DND-41 (cell line): ENCODE data around the gene KLK14.

ENCODE experiments used
- EZH2 ChIP-seq: IDR thresholded peaks from 3 replicates; pipeline ENCODE4 v1.6.1; 2012; ENCODE audit warnings: borderline replicate concordance, low read depth, mild to moderate bottlenecking, moderate library complexity, low read length, inconsistent platforms; ENCODE audit not compliant: severe bottlenecking
- TF ChIP-seq, protein P1 (sequence below): IDR thresholded peaks from 2 replicates; pipeline ENCODE4 v1.5.1; 2012; ENCODE audit warnings: borderline replicate concordance, low read length, moderate library complexity, mild to moderate bottlenecking; ENCODE audit not compliant: poor library complexity, severe bottlenecking; ENCODE audit errors: extremely low read depth

DNA sequence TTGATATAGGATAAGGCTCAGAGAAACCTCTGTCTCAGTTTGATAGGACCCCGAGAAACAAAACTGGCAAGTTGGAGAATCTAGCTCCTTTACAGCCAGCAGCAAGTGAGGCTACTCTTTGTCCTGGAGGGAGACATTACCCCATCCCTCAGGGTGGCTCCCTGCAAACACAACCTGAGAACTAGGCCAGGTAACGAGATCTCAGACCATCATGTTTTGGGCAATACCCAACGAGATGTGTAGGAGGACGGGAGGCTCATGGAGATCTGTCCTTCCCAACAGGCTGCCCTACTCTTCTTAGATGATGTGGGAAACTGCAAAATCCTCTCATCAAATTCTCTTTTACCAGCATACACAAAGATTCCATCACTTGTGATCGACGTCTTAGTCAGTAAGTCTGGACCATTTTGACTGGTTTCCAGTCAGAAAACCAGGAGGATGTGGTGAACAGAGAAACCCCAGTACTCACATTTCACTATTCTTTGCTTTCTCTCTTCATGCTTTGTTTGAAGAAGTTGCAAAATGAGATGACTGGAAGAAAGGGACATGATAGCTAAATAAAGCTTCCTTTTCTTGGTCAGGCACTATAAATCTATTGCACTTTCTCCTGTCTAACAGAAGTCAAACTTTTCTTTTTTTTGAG, 31.5 kb upstream of the KLK14 start:
- TF ChIP-seq, protein P1, sequence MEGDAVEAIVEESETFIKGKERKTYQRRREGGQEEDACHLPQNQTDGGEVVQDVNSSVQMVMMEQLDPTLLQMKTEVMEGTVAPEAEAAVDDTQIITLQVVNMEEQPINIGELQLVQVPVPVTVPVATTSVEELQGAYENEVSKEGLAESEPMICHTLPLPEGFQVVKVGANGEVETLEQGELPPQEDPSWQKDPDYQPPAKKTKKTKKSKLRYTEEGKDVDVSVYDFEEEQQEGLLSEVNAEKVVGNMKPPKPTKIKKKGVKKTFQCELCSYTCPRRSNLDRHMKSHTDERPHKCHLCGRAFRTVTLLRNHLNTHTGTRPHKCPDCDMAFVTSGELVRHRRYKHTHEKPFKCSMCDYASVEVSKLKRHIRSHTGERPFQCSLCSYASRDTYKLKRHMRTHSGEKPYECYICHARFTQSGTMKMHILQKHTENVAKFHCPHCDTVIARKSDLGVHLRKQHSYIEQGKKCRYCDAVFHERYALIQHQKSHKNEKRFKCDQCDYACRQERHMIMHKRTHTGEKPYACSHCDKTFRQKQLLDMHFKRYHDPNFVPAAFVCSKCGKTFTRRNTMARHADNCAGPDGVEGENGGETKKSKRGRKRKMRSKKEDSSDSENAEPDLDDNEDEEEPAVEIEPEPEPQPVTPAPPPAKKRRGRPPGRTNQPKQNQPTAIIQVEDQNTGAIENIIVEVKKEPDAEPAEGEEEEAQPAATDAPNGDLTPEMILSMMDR, result no peak
- no peak for TF ChIP-seq EZH2
